Measurements from ENCODE around the gene C19orf81. TPM values are rescaled to one million over a fixed set of nuclear protein-coding genes. Genes with fewer than 3 reads are reported as not detected.

Gene C19orf81
- total RNA-seq, 1 experiment from 2014 or later = not detected

GRCh38 chr19:50708179-50708879 lies 59.1 kb downstream of the C19orf81 start:
- POLR2A ChIA-PET (ENCODE audit: unreplicated experiment) = no interaction called here
- Histone ChIP-seq H3K4me2 (no peak overlapping the region), H4K20me1 (ENCODE audit: insufficient read depth) (peaks cover 5% of the 10 kb centered on the region; the same call in 1 of the 2 replicates), H3K27ac (no peak overlapping the region), H3K79me2 (ENCODE audit: low read depth) (no peaks in the 10 kb centered on the region), H3K9me2 (ENCODE audit: insufficient read depth) (no peaks in the 10 kb centered on the region), H3K9me3 (ENCODE audit: insufficient read depth, low read depth) (no peaks in the 10 kb centered on the region), H3F3A (ENCODE audit: insufficient read depth, low read depth) (no peaks in the 10 kb centered on the region), H3K27me3 (ENCODE audit: insufficient read depth, low read depth) (peaks cover 91% of the 10 kb centered on the region), H3K4me1 (replicated peaks; ENCODE audit: insufficient read depth) (no peaks in the 10 kb centered on the region), H3K36me3 (ENCODE audit: low read depth) (no peaks in the 10 kb centered on the region), H2AFZ (no peak overlapping the region), H3K4me3 (no peak overlapping the region)
- CTCF ChIA-PET = no interaction called here
- no TSS peak for BruUV-seq (replicated peaks)
- no peak for TF ChIP-seq EZH2 (IDR thresholded peaks at IDR 0.05; ENCODE audit: low read depth)
- TF ChIP-seq, protein P1, sequence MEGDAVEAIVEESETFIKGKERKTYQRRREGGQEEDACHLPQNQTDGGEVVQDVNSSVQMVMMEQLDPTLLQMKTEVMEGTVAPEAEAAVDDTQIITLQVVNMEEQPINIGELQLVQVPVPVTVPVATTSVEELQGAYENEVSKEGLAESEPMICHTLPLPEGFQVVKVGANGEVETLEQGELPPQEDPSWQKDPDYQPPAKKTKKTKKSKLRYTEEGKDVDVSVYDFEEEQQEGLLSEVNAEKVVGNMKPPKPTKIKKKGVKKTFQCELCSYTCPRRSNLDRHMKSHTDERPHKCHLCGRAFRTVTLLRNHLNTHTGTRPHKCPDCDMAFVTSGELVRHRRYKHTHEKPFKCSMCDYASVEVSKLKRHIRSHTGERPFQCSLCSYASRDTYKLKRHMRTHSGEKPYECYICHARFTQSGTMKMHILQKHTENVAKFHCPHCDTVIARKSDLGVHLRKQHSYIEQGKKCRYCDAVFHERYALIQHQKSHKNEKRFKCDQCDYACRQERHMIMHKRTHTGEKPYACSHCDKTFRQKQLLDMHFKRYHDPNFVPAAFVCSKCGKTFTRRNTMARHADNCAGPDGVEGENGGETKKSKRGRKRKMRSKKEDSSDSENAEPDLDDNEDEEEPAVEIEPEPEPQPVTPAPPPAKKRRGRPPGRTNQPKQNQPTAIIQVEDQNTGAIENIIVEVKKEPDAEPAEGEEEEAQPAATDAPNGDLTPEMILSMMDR (conservative IDR thresholded peaks at IDR 0.05) = no peak
- no peak for DNase-seq
- intact Hi-C loops (cut with micrococcal nuclease; ENCODE audit: unreplicated experiment) = loop anchor here (10.0 kb wide), 1 partner anchor 306 kb away; the partner anchor contains the start of gene KLK10

Other genes with a start within 250 kb of the C19orf81 start
- gene SPIB, start 230.5 kb upstream of the C19orf81 start, total RNA-seq (2021) = 0.83 TPM in 1 of 2 replicates, not detected in the other
- not detected in 2 replicates for gene MYBPC2, start 216.6 kb upstream of the C19orf81 start, total RNA-seq (2021)
- 118 and 121 TPM in 2 replicates for gene EMC10, start 172.9 kb upstream of the C19orf81 start, total RNA-seq (2021)
- 3.7 and 7.3 TPM in 2 replicates for gene GARIN5A, start 172.6 kb upstream of the C19orf81 start, total RNA-seq (2021)
- 44.3 and 56.0 TPM in 2 replicates for gene JOSD2, start 138.3 kb upstream of the C19orf81 start, total RNA-seq (2021)
- not detected in 2 replicates for gene ASPDH, start 135.5 kb upstream of the C19orf81 start, total RNA-seq (2021)
- not detected in 2 replicates for gene LRRC4B, start 81.0 kb upstream of the C19orf81 start, total RNA-seq (2021)
- not detected in 2 replicates for gene SYT3, start 9.6 kb upstream of the C19orf81 start, total RNA-seq (2021)
- gene SHANK1, start 70.4 kb downstream of the C19orf81 start, total RNA-seq (2021) = not detected in 2 replicates
- gene CLEC11A, start 73.9 kb downstream of the C19orf81 start, total RNA-seq (2021) = not detected in 2 replicates
- not detected in 2 replicates for gene GPR32, start 121.0 kb downstream of the C19orf81 start, total RNA-seq (2021)
- gene ACP4, start 141.0 kb downstream of the C19orf81 start, total RNA-seq (2021) = not detected in 2 replicates
- not detected in 2 replicates for gene KLK1, start 174.3 kb downstream of the C19orf81 start, total RNA-seq (2021)
- not detected in 2 replicates for gene KLK15, start 184.1 kb downstream of the C19orf81 start, total RNA-seq (2021)
- gene KLK3, start 205.5 kb downstream of the C19orf81 start, total RNA-seq (2021) = not detected in 2 replicates
- gene KLK2, start 224.0 kb downstream of the C19orf81 start, total RNA-seq (2021) = not detected in 2 replicates